Gastroesophageal sphincter (tissue), 3 donors: Measurements from ENCODE around the gene PRKG1.

Source experiments
- POLR2A ChIP-seq, 2 donors: fragments of 450-650 bp; IDR thresholded peaks; one replicate each; pipeline ENCODE4 v1.6.1; 2017; ENCODE audit warnings: antibody characterized with exemption in 2 of 2, mild to moderate bottlenecking in 2 of 2, moderate library complexity in 1 of 2
- POLR2AphosphoS5 ChIP-seq: sonication (generic); formaldehyde crosslinking; IDR thresholded peaks from one replicate; pipeline ENCODE4 v1.6.1; 2017; ENCODE audit warnings: antibody characterized with exemption
- TF ChIP-seq, protein P1 (sequence below), 4 experiments: fragments of 200-600 bp in 2 of 4; fragments of 450-650 bp in 2 of 4; sonication (generic) in 1 of 4; IDR thresholded peaks; one replicate each; pipeline ENCODE4 v1.5.1; 2017 to 2019; ENCODE audit warnings: antibody characterized with exemption in 4 of 4, mild to moderate bottlenecking in 2 of 4, moderate library complexity in 2 of 4

DNA sequence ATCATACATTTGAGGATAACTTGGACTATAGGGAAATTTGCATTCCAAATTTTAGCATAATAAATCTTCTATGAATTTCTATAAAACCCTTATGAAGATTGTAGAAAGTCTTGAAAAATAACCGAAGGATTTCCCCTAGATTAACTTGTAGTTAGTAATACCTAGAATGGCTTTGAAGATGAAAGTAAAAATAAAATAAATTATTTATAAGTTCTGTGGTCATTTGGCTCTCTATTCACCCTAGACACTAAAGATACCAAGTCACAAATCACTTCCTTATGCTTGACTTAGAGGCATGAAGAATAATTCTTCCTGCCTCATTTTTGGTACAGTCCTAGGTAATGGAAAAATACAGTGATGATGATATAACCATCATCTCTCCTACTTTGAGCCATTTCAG, 545.8 kb downstream of the PRKG1 start:
- TF ChIP-seq, protein P1, sequence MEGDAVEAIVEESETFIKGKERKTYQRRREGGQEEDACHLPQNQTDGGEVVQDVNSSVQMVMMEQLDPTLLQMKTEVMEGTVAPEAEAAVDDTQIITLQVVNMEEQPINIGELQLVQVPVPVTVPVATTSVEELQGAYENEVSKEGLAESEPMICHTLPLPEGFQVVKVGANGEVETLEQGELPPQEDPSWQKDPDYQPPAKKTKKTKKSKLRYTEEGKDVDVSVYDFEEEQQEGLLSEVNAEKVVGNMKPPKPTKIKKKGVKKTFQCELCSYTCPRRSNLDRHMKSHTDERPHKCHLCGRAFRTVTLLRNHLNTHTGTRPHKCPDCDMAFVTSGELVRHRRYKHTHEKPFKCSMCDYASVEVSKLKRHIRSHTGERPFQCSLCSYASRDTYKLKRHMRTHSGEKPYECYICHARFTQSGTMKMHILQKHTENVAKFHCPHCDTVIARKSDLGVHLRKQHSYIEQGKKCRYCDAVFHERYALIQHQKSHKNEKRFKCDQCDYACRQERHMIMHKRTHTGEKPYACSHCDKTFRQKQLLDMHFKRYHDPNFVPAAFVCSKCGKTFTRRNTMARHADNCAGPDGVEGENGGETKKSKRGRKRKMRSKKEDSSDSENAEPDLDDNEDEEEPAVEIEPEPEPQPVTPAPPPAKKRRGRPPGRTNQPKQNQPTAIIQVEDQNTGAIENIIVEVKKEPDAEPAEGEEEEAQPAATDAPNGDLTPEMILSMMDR (IDR thresholded peaks at IDR 0.05): no peak
- TF ChIP-seq POLR2A (IDR thresholded peaks at IDR 0.05) (no peak), POLR2AphosphoS5 (no peak)
